GM12892 (cell line): ENCODE measurements around the gene TEX9.

Experiments
- POLR2A ChIP-seq: IDR thresholded peaks from 2 replicates; pipeline ENCODE4 v1.6.1; 2011; ENCODE audit warnings: low read depth, low read length, control low read depth
- POLR2AphosphoS5 ChIP-seq: IDR thresholded peaks from 2 replicates; pipeline ENCODE4 v1.6.1; 2011; ENCODE audit warnings: low read depth, low read length, control low read depth
- TAF1 ChIP-seq: IDR thresholded peaks from 2 replicates; pipeline ENCODE4 v1.6.1; 2011; ENCODE audit warnings: low read depth, mild to moderate bottlenecking, control low read depth, low read length, borderline replicate concordance

DNA sequence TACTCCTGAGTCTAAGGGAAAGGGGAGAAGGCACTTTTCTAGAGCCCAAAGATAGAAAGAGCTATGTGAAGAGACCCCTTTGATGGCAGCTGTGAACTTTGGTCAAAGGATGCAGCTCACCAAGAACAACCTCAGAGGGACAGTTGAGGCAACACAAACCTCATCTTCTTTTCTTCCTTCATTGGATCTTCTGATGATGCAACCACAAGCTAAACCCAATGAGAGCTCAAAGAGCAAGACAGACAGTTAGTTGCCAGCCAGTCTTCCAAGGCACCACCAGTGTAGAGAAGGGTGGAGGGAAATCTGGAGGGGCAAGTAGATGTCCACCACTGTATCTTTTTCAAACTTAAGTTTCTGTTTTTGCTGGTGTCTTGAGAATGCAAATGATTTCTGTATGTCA lies 110.1 kb downstream of the TEX9 start:
- TF ChIP-seq POLR2A (no peak), POLR2AphosphoS5 (no peak), TAF1 (no peak)
